Activated T-helper 1 cell treated with Interleukin-2 at 50 U/mL for 16 hours (primary cell): Measurements from ENCODE around the gene GALK1.
A peak's percentile ranks its signal among the peaks of the same experiment; 100 is the strongest.

Experiments
- DNase-seq: peaks from one replicate; pipeline ENCODE4 v3.0.0-alpha.2; 2020; ENCODE audit warnings: low read depth

GALK1 gene

GRCh38 chr17:75749545-75750389 lies 15.2 kb downstream of the GALK1 start:
- peak; percentile 78 for DNase-seq

GRCh38 chr17:75748706-75749105 lies 16.3 kb downstream of the GALK1 start:
- no peak for DNase-seq

DNA sequence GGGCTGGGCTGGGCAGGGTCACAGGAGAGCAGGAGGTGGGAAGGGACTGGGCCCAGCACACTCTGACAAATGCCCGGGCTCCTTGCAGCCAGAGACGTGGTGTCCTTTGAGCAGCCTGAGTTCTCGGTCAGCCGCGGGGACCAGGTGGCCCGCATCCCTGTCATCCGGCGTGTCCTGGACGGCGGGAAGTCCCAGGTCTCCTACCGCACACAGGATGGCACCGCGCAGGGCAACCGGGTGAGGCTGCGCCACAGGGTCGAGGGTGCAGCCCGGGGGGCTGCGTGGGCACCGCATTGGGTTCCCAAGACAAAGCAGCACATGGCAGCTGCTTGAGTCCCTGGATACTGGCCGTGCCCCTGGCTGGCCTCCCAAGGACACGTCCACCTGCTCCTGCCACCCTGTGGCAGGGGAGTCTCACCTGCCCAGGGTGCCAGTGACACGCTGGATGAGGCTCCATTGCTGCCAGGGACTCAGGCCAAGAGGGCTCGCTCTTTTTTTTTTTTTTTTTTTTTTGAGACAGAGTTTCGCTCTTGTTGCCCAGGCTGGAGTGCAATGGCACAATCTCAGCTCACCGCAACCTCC lies 21.3 kb downstream of the GALK1 start:
- DNase-seq, result no peak

DNA sequence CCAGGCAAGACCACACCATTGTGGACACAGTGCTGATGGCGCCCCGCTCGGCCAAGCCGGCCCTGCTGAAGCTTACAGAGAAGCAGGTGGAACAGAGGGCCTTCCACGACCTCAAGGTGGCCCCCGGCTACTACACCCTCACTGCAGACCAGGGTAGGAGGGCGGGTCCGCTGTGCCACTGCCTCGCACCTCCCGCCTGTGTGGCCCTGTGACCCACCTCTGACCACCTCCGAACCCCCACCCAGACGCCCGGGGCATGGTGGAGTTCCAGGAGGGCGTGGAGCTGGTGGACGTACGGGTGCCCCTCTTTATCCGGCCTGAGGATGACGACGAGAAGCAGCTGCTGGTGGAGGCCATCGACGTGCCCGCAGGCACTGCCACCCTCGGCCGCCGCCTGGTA lies 22.7 kb downstream of the GALK1 start:
- no peak for DNase-seq

- DNase-seq, result no peak
Measured at GRCh38 chr17:75740631-75741077, 24.3 kb downstream of the GALK1 start.

DNA sequence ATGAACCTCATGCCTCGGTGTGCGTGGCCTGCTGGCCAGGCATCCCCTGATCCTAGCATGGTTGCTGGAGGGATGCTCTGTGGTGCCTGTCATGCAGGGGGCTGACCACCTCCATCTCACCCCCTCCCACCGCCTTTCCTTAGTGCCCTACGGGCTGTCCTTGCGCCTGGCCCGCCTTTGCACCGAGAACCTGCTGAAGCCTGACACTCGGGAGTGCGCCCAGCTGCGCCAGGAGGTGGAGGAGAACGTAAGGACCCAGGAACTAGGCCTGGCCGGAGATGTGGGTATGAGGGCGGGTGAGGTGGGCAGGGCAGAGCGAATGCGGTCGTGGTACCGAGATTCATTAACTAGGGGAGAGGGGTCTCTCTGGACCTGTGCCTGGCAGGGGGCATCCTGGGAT lies 24.8 kb downstream of the GALK1 start:
- no peak for DNase-seq

DNA sequence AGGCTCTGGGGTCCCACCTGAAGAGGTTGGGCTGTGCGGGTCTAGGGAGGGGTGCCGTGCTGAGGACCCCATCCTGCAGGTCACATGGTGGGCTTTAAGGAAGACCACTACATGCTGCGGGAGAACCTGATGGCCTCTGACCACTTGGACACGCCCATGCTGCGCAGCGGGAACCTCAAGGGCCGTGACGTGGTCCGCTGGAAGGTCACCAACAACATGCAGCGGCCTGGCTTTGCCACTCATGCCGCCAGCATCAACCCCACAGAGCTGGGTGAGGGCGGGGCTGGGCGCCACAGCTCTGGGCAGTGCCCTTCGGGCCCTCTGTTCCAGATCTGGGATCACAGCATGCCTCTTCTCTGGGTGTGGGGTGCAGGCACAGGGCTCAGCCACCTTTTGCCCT lies 25.2 kb downstream of the GALK1 start:
- no peak for DNase-seq

GRCh38 chr17:75739174-75739573 lies 25.8 kb downstream of the GALK1 start:
- no peak for DNase-seq

GRCh38 chr17:75738218-75738802 lies 26.7 kb downstream of the GALK1 start:
- no peak for DNase-seq

GRCh38 chr17:75737133-75737962 lies 27.6 kb downstream of the GALK1 start:
- DNase-seq, result no peak

- DNase-seq, result no peak
Measured at GRCh38 chr17:75736173-75736835, 28.7 kb downstream of the GALK1 start.

DNA sequence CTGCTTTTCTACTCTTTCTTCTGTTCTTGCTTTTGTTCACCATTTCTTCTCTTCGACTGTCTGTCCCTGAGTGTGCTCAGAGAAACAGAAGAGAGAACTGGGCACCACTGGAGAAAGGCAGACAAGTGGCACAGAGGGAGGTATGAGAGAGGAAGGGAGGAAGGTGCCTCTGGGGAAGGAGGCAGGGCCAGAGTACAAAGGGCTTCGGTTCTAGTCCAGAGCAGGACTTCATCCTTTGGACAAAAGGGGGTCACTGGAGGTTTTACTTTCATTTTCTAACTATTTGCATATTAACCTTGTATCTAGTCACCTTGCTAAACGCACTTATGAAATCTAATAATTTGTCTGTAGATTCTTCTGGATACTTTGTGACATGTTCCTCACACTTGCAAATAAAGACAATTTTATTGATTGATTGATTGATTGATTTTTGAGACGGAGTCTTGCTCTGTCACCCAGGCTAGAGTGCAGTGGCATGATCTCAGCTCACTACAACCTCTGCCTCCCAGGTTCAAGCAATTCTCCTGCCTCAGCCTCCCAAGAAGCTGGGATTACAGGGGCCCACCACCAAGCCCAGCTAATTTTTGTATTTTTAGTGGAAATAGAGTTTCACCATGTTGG lies 30.2 kb downstream of the GALK1 start:
- DNase-seq, result no peak

GRCh38 chr17:75733471-75733870 lies 31.5 kb downstream of the GALK1 start:
- DNase-seq, result no peak

- no peak for DNase-seq
Measured at GRCh38 chr17:75731716-75732498, 33.1 kb downstream of the GALK1 start.

DNA sequence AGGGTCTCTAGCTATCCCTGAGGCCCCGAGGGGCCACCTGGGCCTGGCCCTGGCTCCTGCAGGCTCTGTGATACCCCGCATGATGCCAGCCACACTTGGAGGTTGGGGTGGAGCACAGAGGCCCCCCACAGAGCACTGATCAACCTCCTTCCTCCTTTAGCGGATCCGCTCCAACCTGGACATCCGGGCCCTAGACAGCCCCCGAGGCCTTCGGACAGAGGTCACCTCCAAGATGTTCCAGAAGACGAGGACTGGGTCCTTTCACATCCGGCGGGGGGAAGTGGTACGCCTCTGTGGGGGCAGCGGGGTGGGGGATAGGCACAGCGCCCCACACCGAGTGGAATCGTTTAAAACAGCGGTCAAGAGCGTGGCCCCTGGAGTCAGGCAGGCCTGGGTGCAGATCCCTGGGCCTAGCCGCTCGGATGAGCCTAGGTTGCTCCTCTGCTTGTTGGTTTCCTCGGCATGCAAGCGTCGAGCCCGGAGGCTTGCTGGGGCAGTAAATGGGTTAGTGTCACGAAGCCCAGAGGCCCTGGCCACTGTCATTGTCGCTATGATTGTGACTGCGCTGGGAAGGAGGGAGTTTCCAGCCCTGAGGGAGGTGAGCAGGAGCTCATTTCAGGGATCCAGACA lies 33.8 kb downstream of the GALK1 start:
- DNase-seq, result no peak

GRCh38 chr17:75730065-75730464 lies 34.9 kb downstream of the GALK1 start:
- no peak for DNase-seq

DNA sequence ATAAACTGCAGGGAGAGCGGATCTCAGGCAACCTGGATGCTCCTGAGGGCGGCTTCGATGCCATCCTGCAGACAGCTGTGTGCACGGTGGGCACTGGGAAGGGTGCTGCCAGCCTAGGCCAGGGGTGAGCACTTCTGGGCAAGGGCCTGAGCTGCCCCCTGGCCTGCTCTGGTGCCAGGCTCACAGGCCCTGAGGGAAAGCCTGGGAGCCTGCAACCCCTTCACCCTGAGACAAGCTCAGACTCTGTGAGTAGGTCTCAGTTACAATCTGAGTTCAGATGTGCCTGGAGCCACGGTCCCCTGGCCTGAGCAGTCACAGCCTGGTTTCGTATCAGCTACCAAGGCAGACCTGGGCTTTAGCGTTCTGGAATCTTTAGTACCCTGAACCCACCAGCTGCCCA lies 35.6 kb downstream of the GALK1 start:
- no peak for DNase-seq

GRCh38 chr17:75727391-75727790 lies 37.6 kb downstream of the GALK1 start:
- DNase-seq, result no peak

- no peak for DNase-seq
Measured at GRCh38 chr17:75725504-75725903, 39.5 kb downstream of the GALK1 start.
